Measurements from ENCODE around the gene OR10V1.
"Not testable (repeated sequence)": the region's sequence is repeated elsewhere in the genome, so short reads cannot be mapped to it uniquely, and the experiment has no call there.

The OR10V1 gene

DNA sequence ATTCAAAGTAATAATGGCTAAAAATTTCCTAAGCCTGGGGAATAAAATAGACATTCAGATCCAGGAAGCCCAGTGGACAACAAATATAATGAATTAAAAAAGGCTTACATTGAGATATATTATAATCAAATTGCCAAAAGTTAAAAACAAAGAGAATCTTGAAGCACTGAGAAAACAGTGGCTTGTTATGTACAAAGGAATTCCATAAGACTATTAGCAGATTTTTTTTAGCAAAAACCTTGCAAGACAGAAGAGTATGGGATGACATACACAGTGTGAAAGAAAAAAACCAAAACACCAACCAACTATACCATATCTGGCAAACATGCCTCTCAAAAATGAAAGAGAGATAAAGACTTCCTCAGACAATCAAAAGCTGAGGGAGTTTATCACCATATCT lies 20.7 kb downstream of the OR10V1 start:
- no peak for DNase-seq (ENCODE audit: low read depth)
- TF ChIP-seq, protein P1, sequence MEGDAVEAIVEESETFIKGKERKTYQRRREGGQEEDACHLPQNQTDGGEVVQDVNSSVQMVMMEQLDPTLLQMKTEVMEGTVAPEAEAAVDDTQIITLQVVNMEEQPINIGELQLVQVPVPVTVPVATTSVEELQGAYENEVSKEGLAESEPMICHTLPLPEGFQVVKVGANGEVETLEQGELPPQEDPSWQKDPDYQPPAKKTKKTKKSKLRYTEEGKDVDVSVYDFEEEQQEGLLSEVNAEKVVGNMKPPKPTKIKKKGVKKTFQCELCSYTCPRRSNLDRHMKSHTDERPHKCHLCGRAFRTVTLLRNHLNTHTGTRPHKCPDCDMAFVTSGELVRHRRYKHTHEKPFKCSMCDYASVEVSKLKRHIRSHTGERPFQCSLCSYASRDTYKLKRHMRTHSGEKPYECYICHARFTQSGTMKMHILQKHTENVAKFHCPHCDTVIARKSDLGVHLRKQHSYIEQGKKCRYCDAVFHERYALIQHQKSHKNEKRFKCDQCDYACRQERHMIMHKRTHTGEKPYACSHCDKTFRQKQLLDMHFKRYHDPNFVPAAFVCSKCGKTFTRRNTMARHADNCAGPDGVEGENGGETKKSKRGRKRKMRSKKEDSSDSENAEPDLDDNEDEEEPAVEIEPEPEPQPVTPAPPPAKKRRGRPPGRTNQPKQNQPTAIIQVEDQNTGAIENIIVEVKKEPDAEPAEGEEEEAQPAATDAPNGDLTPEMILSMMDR (conservative IDR thresholded peaks at IDR 0.05; ENCODE audit: low read length) = no peak

DNA sequence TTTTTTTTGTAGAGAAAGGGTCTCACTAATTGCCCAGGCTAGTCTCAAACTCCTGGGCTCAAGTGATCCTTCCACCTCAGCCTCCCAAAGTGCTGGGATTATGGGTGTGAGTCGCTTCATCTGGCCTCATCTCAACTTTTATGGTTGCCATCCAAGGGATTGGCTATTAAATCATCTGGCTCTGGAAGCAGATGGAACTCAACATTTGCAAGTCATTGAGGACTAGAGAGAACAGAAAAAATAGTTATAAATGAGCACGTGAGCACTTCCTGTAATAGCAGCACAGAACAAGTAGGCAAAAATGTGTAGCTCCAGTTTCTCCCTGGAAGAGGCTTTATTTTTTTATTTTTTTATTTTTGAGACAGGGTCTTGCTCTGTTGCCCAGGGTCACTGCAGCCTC lies 22.5 kb downstream of the OR10V1 start:
- TF ChIP-seq, protein P1 (conservative IDR thresholded peaks at IDR 0.05; ENCODE audit: low read length) = no peak
- H3K4me3 ChIP-seq (ENCODE audit: low read length) = no peak overlapping the region
- DNase-seq (ENCODE audit: low read depth) = no peak

More for the DNA sequence above, 20.7 kb downstream of the OR10V1 start:
- H3K4me3 ChIP-seq (ENCODE audit: low read length) = no peak overlapping the region

- TF ChIP-seq, protein P1 (conservative IDR thresholded peaks at IDR 0.05; ENCODE audit: low read length) = no peak
- no peak for DNase-seq (ENCODE audit: low read depth)
- H3K4me3 ChIP-seq (ENCODE audit: low read length) = no peak overlapping the region
These were observed 24.6 kb downstream of the OR10V1 start for GRCh38 chr11:59689015-59689414.

- H3K4me3 ChIP-seq (ENCODE audit: low read length); DNase-seq (ENCODE audit: low read depth): not testable (repeated sequence)
These were observed 32.4 kb downstream of the OR10V1 start for GRCh38 chr11:59681260-59681725.

- TF ChIP-seq, protein P1 (conservative IDR thresholded peaks at IDR 0.05; ENCODE audit: low read length) = peak; percentile 97
- peak; percentile 82 for DNase-seq (ENCODE audit: low read depth)
- no peak overlapping the region for H3K4me3 ChIP-seq (ENCODE audit: low read length)
These were observed 33.1 kb downstream of the OR10V1 start for GRCh38 chr11:59680287-59681154.

DNA sequence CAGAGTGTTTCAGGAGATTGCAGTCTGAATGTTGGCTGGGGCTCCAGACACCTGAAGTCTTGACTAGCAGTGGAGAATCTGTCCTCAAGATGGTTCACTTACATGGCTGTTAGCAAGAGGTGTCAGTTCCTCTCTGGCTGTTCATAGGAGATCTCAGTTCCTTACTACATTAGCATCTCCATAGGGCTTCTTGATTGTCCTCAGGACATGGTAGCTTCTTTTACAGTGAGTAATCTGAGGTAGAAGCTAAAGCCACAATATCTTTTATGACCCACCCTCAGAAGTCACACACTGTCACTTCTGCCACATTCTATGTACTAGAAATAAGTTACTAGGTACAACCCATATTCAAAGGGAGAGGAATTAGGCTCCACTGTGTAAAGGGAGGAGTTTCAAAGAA lies 34.3 kb downstream of the OR10V1 start:
- no peak overlapping the region for H3K4me3 ChIP-seq (ENCODE audit: low read length)
- no peak for DNase-seq (ENCODE audit: low read depth)
- TF ChIP-seq, protein P1 (conservative IDR thresholded peaks at IDR 0.05; ENCODE audit: low read length) = no peak

- no peak for DNase-seq (ENCODE audit: low read depth)
- H3K4me3 ChIP-seq (ENCODE audit: low read length) = no peak overlapping the region
- TF ChIP-seq, protein P1 (conservative IDR thresholded peaks at IDR 0.05; ENCODE audit: low read length) = no peak
These were observed 34.9 kb downstream of the OR10V1 start for GRCh38 chr11:59678813-59679165.

Data from AG10803 (cell line).